ENCODE results near the gene MACROD2.
"Not testable (repeated sequence)": the region's sequence is repeated elsewhere in the genome, so short reads cannot be mapped to it uniquely, and the experiment has no call there.

MACROD2 gene

GRCh38 chr20:15756002-15756753, 1760.9 kb downstream of the MACROD2 start:
- no peak for DNase-seq

- DNase-seq: no peak
Observed at GRCh38 chr20:15756754-15757115, 1761.4 kb downstream of the MACROD2 start.

- no peak for DNase-seq
Observed at GRCh38 chr20:15759594-15759993, 1764.3 kb downstream of the MACROD2 start.

- DNase-seq: no peak
Observed at GRCh38 chr20:15760001-15760621, 1764.8 kb downstream of the MACROD2 start.

- no peak for DNase-seq
Observed at GRCh38 chr20:15763366-15763765, 1768.0 kb downstream of the MACROD2 start.

- DNase-seq: no peak
Observed at GRCh38 chr20:15767586-15767985, 1772.3 kb downstream of the MACROD2 start.

GRCh38 chr20:15767999-15768741, 1772.9 kb downstream of the MACROD2 start:
- no peak for DNase-seq

DNA sequence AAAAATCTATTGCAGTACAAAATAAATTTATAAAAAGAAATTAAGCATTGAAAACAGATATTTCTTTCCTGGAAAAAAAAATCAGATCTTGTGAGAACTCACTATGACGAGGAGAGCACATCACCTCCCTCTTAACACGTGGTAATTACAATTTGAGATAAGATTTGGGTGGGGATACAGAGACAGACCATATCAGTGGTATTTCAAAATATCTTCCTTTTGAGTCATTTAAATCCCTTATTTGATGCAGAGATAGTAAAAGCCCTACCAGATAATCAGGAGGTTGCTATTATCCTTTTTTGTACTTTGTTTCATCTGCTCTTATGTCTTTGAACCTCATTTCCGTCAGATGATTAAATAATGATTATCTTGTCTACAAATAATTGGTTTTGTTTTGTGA, 1777.5 kb downstream of the MACROD2 start:
- no peak for DNase-seq

- DNase-seq: no peak
Observed at GRCh38 chr20:15774926-15775325, 1779.6 kb downstream of the MACROD2 start.

GRCh38 chr20:15776770-15777466, 1781.6 kb downstream of the MACROD2 start:
- DNase-seq: no peak

DNA sequence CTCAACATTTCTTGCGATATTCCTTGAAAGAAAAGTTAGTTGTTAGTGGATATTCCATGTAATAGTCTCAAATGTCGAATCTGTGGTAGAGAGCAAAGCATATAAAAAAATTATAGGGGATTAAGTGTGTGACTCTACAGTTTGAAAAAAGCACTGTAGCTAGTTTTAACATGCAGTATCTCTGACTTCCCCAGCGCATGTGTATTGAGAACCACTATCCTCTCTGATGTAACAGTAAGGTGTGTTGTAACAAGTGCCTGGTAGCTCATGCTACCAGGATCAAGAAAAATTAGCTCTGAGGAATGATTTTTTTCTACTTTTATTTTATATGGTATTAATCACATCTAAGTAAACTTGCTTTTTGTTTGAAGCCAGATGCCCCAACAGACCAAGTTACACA, 1788.7 kb downstream of the MACROD2 start:
- no peak for DNase-seq

- no peak for DNase-seq
Observed at GRCh38 chr20:15789079-15789478, 1793.8 kb downstream of the MACROD2 start.

DNA sequence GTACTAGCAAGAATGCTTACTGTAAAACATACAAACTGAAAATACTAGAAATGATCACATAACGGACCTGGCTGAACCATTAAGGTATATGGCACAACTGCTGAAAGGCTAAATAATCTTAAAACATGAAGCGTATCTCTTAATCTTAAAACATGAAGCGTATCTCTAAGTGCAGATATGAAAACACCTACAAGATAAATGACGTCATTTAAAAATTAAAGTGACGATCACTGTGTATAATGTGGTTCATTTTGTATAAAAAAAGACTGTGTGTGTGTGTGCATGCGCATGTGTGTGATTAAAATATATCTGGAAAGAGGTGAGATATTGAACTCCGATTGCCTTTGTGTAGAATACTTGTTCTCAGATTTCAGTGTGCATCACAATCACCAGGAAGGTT, 1797.5 kb downstream of the MACROD2 start:
- DNase-seq: no peak

DNA sequence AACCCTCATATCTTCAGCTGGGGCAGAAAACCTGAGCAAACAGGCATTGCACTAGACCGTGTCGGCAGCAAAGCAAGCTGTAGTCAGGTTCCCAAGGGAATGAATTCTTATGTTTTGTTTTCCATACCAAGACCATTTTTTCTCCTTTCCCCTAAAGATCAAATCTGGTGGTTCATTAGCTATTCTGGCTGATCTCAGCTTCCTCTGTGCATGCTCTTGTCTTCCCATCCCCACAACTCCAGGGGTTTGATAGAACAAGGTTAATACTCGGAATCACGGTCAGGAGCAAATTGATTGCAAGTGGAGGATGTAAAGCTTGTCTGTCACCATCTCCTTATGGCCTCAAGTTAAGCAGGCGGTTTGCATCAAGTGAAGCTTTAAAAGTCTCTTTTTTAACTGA, 1799.1 kb downstream of the MACROD2 start:
- no peak for DNase-seq

GRCh38 chr20:15795305-15796019, 1800.1 kb downstream of the MACROD2 start:
- no peak for DNase-seq

DNA sequence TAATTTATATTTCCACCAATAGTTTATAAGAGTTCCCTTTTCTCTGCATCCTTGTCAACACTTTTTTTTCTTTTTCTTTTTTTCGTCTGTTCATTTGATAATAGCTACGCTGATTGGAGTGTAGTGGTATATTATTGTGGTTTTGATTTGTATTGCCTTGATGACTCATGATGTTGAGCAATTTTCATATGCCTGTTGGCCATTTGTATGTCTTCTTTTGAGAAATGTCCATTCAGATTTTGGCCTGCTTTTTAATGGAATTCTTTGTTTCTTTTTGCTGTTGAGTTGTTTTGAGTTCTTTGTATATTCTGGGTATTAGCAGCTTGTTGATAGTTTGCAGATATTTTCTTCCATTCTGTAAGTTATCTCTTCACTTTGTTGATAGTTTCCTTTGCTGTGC, 1804.6 kb downstream of the MACROD2 start:
- no peak for DNase-seq

DNA sequence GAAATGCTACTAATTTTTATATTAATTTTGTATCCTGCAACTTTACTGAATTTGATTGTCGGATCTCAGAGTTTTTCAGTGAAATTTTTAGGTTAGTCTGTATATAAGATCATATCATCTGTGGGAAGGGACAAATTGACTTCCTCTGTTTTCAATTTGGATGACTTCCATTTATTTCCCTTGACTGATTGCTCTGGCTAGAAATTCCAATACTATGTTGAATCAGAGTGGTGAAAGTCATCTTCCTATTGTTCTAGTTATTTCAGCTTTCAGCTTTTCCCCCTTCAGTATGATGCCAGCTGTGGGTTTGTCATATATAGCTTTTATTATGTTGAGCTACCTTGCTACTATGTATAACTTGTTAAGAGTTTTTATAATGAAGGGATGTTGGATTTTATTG, 1806.7 kb downstream of the MACROD2 start:
- no peak for DNase-seq

DNA sequence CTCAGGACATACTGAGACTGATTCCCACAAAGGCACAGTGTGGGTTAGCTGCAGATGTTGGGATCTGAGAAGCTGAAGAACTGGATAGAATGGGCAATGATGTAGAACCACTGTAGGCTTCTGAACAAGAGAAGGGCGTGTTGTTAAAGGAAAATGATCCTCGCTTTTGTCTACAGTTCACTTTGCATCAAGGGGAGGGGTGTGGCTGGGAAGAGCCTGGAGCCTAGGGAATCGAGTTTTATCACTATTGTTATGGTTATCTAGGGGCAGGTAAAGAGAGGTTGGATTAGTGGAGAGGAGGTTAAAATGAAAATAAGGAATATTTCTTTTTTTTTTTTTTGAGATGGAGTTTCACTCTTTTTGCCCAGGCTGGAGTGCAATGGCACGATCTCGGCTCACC, 1809.8 kb downstream of the MACROD2 start:
- DNase-seq: no peak

DNA sequence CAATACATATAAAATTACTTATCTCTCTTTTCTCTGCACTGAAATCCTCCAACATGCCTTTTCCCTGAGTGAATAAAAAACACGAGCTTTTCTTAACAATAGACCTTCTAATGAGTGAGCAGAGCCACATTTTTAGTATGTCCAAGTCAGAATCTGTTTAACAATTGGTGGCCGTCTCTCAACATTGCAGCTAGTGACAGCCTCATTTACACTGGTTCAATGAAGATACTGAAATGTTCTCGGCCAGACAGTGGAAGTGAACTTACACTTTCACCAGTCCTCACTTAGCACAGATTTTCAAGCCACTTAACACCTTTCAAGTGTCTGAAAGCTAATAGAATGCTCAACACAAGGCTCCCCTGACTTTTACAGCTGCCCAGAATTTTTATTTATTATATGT, 1810.8 kb downstream of the MACROD2 start:
- no peak for DNase-seq

DNA sequence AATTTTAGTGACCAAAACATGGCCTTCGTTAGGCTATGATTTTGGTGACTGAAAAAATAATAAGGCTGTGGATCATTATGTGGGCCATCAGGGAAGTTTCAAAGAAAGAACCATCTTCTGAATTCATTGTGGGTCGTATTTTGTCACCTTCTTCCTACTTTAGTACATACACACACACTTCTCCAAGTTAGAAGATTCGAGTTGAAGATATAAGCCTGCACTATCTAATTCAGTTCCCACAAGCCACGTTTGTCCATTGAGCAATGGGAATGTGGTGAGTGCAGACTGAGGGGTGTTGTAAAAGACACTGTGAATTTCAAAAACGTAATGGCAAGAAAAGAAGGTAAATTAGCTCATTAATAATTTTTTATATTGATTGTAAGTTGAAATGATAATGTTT, 1812.0 kb downstream of the MACROD2 start:
- DNase-seq: no peak

GRCh38 chr20:15807771-15808170, 1812.5 kb downstream of the MACROD2 start:
- DNase-seq: not testable (repeated sequence)

- no peak for DNase-seq
Observed at GRCh38 chr20:15811951-15812350, 1816.6 kb downstream of the MACROD2 start.

GRCh38 chr20:15812696-15813095, 1817.4 kb downstream of the MACROD2 start:
- no peak for DNase-seq

Measured in CD4-positive, alpha-beta T cell treated with Interleukin-4 for 4 hours (primary cell).